ENCODE results near the gene USP36. TPM values are rescaled to one million over a fixed set of nuclear protein-coding genes. Genes with fewer than 3 reads are reported as not detected.
A peak's percentile ranks its signal among the peaks of the same experiment; 100 is the strongest.

Gene USP36
- total and polyA plus RNA-seq, 9 of the 15 experiments (the other 6 are each of a cell fraction or from before 2014, with no cell fraction given): 6.4 to 72.8 (median 22.5) TPM

- H3K9ac ChIP-seq (ENCODE audit: insufficient read depth in 1 of 2, low read depth in 2 of 2, low read length in 2 of 2): peak overlapping the region in 1 of 2 experiments; percentile 14; a peak in 2 of 4 replicates
- BruUV-seq (replicated peaks): no TSS peak
- DNase-seq (ENCODE audit: extremely low read depth in 1 of 4, low spot score in 3 of 4) (no peak), ATAC-seq (no peak), FAIRE-seq (peak; percentile 11)
- intact Hi-C loops (cut with micrococcal nuclease) (no loop called here), in situ Hi-C loops (cut with MboI) (loop anchor here (5.0 kb wide), 1 partner anchor 84 kb away; no protein-coding TSS in a partner anchor)
- H2AFZ ChIP-seq (ENCODE audit: low read depth, low read length): peak overlapping the region; percentile 91
- CTCF ChIA-PET (ENCODE audit: low intra/inter-chr PET ratio): no interaction called here
- H3K9me1 ChIP-seq (ENCODE audit: control insufficient read depth, insufficient read depth, low read length): peaks cover 4% of the 10 kb centered on the region
- peaks cover 16 to 34% of the 10 kb centered on the region in 2 experiments for H3K4me1 ChIP-seq (replicated peaks in 1 of 2; ENCODE audit: control insufficient read depth in 2 of 2, insufficient read depth in 2 of 2, low read length in 2 of 2)
- no peaks in the 10 kb centered on the region for H3K9me3 ChIP-seq (replicated peaks; ENCODE audit: control insufficient read depth, insufficient read depth, low read depth, low read length)
- no peaks in the 10 kb centered on the region for H3K79me2 ChIP-seq (ENCODE audit: control insufficient read depth, insufficient read depth, low read length)
- H3K27me3 ChIP-seq (ENCODE audit: control insufficient read depth in 2 of 2, insufficient read depth in 2 of 2, low read length in 2 of 2): peaks cover 24 to 49% of the 10 kb centered on the region in 2 experiments; a peak in 4 of 5 replicates
- no peak overlapping the region for H3K4me3 ChIP-seq
- 27% methylated on average over 16 of the region's 24 CpGs for WGBS (ENCODE audit: insufficient coverage, low coverage, missing lambda C conversion rate)
- peak overlapping the region; percentile 68; the same call in 2 of the 3 replicates for H3K27ac ChIP-seq (ENCODE audit: extremely low read depth, low read depth, low read length)
- H3K4me2 ChIP-seq (ENCODE audit: insufficient read depth, low read length): peak overlapping the region; percentile 57
- no peaks in the 10 kb centered on the region for H3K36me3 ChIP-seq (ENCODE audit: control insufficient read depth, insufficient read depth, low read length)
- POLR2A ChIA-PET: interaction anchor here (0.6 kb wide), 1 partner anchor 32 kb away, joined by 3 read pairs; no protein-coding TSS in a partner anchor
- TF ChIP-seq PPARD (CRISPR knock-in tag; IDR thresholded peaks at IDR 0.05) (no peak), NR2C2 (CRISPR knock-in tag; IDR thresholded peaks at IDR 0.05) (no peak), NR2C2 (tag; IDR thresholded peaks at IDR 0.05) (0 out of 2 replicates have a peak, but pooled peaks have one; percentile 1), TCF3 (CRISPR knock-in tag; IDR thresholded peaks at IDR 0.05) (peak; percentile 6; the same call in 1 of the 2 replicates), LEF1 (IDR thresholded peaks at IDR 0.05) (0 out of 2 replicates have a peak, but pooled peaks have one; percentile 3), TOE1 (IDR thresholded peaks at IDR 0.05; ENCODE audit: borderline replicate concordance) (peak; percentile 9; the same call in 1 of the 2 replicates), TOE1 (CRISPR knock-in tag; IDR thresholded peaks at IDR 0.05; ENCODE audit: borderline replicate concordance, low read depth) (no peak), PTBP1 (IDR thresholded peaks at IDR 0.05; ENCODE audit: low read depth, low read length) (no peak), FOSL1 (tag; conservative IDR thresholded peaks at IDR 0.05) (peak; percentile 50; the same call in 1 of the 2 replicates), BHLHE40 (IDR thresholded peaks at IDR 0.05; ENCODE audit: low read length) (peak; percentile 81), MECOM (CRISPR knock-in tag; IDR thresholded peaks at IDR 0.05) (no peak), HMBOX1 (IDR thresholded peaks at IDR 0.05) (no peak), RFX1 (IDR thresholded peaks at IDR 0.05) (peak; percentile 77), ZNF316 (IDR thresholded peaks at IDR 0.05) (no peak), HDAC2 (IDR thresholded peaks at IDR 0.05) (0 out of 2 replicates have a peak, but pooled peaks have one; percentile 38)
- peaks cover 4% of the 10 kb centered on the region; the same call in 1 of the 2 replicates for H4K20me1 ChIP-seq (replicated peaks; ENCODE audit: control insufficient read depth, insufficient read depth, low read length)
Observed at GRCh38 chr17:78883533-78884131, 43.0 kb upstream of the USP36 start.

All from K562 (cell line).